GM21515 (cell line): ENCODE data around the gene METTL9.
"Not testable (repeated sequence)": the region's sequence is repeated elsewhere in the genome, so short reads cannot be mapped to it uniquely, and the experiment has no call there.

Experiments used
- ATAC-seq: cut with Tn5 transposase; IDR thresholded peaks from one replicate; pipeline ENCODE4 v1.9.1; 2021; ENCODE audit not compliant: unreplicated experiment

Gene METTL9

DNA sequence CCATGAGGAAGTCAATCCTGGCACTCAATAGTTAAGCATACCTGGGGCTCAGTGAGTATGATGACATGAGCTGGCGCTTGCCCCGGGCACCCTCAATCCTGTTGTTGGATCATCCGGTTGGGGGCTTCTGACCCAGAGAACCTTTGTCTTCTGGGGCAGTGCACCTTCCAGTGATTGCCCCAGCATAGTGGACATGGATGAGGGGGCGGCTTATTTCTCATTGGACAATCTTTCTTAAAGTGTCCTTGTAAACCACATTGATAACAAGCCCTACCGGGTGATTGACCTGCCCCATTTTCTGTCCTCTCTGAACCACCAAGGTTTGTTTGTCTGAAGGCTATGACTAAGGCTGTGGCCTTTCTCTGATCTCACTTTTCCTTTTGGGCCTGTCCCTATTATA lies 34.8 kb downstream of the METTL9 start:
- no peak for ATAC-seq

DNA sequence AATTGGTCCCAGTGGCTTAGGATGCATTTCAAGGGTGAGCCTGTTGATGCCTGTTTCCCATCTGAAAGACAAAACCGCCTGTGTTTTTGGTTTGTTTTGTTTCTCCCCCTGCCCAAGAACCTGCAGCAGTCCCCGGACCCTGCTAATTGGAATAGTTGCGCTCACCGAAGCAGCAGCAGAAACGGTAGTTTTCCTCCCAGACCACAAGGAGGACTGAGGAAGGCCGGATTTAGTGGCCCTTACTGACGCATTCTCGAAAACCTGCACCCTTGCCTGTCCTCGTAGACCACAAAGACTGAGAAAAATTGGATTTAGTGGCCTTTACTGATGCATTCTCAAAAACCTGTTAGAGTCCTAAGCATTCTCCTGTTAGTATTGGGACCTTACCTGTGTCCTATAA lies 36.3 kb downstream of the METTL9 start:
- not testable (repeated sequence) for ATAC-seq

- ATAC-seq: no peak
Measured at GRCh38 chr16:21637032-21637968, 37.9 kb downstream of the METTL9 start.

GRCh38 chr16:21638573-21638975 lies 39.2 kb downstream of the METTL9 start:
- no peak for ATAC-seq

DNA sequence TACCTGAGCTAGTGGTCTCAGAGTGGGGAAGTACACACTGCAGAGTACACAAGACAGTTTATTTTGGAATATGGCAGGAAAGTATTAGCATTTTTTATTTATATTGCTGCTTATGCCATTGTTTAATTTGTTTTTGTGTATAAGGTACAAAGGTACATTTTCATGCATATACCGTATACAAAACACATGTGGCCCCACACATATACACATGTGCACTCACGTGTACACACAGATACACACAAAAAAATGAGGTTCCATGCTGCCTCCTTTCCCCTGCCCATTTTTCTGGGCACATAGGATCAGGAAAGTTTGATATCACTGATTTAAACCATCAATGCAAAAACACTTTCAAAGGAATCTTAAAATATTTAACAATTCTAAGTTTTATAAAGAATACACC lies 40.1 kb downstream of the METTL9 start:
- no peak for ATAC-seq

DNA sequence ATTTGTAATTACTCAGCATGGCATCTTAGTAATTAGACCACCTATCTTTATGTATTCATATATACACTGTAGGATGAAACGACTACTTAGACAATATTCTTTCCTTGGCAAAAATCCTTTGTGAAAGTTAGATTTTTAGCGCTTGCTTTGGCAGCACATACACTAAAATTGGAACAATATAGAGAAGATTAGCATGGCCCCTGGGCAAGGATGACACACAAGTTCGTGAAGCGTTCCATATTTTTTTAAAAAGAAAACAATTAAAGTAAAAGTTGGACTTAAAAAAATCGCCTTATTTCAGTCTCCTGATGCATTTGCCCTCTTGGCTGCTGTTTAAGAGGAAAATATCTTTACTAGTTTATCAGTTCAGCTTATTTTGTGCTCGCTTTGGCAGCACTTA lies 42.5 kb downstream of the METTL9 start:
- ATAC-seq: no peak

DNA sequence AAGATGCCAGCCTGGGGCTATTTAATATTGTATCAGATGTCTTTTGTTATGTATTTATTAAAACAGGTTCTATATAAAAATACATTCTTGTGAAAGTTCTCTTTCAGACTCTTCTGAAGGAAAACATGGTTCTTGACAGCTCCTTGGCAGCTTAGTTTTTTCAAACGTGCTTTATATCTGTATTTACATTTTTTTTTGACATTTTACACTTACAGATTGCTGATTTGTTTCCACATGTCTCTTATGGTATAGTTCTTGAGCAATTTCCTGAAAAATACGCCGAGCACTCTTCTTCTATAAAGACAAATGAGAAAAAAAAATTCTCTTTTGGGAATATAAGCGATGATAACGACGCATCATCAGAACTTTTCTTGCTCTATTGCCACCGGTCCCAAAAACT lies 43.5 kb downstream of the METTL9 start:
- no peak for ATAC-seq

DNA sequence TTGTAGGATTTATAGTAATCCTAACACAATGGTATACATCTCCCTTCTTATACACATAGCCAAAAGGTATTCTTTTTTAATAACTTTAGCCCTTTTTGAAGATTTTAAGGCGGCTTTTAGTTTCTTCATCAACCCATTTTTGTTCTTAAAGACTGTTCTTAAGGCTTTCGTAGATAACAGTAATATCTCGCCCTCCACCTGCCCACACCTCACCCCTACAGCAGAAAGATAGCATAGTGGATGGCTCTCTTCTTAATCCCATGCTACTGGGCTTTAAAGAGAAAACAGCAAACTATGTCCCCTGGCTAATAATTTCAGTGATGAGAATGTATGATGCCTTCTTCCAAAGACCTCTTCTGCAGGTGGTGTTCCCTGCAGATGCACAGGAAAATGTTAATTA lies 44.4 kb downstream of the METTL9 start:
- no peak for ATAC-seq

DNA sequence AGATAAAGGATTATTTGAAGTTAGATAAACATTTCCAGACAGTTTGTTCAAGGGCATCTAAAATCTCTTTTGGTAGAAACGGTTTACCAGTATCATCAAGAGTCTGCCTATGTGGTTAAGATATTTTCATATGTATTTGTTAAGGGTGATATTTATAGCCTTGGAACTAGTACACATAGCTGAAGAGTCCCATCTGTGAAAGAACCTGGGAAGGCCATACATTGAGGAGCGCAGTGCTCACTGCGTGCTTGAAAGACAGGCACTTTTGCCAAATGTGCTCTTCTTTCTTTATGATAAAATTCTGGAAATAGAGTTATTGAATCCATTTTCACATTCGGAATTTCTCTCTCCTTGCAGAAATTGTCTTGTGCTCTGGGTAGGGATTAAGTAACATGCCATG lies 45.3 kb downstream of the METTL9 start:
- ATAC-seq: no peak

GRCh38 chr16:21645261-21645721 lies 45.9 kb downstream of the METTL9 start:
- ATAC-seq: no peak

DNA sequence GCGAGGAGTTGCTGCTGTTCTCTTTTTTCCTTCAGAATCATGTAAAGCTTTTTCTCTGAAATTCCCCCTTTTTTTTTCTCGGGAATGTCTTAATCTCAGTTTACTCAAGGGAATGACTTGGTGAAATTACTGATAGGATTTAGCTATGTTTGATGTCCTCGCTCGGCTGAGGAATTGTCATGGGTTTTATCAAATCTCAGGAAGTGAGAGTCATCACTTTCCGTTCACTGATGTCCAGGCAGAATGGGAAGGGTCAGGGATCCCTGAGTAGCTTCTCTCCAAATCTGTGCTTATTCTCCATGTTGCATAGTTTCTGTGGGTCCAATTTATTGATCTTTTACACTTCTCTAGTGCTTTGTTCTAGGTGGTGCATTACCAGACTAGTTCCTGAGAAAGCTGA lies 46.7 kb downstream of the METTL9 start:
- no peak for ATAC-seq

- ATAC-seq: peak; percentile 84
Measured at GRCh38 chr16:21646721-21647561, 47.6 kb downstream of the METTL9 start.

DNA sequence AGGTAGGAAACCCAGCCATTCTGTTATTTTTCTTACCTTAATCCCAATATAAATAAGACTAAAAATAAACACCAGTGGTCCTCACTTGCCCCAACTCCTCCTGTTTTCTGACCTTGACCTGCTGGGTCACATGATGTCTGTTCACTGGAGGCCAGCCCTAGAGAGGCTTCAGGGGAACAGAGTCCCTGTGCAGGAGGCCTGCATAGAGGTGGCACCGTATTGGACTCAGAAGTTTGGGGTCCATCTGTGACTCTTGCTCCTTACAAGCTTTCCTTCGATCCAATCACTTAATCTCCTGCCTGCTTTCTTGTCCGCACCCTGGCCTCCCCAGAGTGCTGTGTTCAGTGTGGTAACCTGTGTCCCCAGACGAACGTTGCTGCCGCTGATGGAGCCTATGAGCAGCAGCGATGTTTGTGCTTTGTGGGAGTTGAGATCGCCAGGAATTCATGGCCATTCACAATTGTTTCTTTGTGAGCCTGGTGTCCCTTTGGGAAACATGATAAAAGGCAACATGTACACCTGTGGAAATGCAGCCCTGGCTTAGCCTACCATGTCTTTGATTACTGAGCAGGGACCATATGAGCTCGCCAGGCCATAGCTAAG lies 48.3 kb downstream of the METTL9 start:
- peak; percentile 9 for ATAC-seq

- ATAC-seq: not testable (repeated sequence)
Measured at GRCh38 chr16:21649826-21650406, 50.5 kb downstream of the METTL9 start.

- no peak for ATAC-seq
Measured at GRCh38 chr16:21650521-21650920, 51.1 kb downstream of the METTL9 start.

DNA sequence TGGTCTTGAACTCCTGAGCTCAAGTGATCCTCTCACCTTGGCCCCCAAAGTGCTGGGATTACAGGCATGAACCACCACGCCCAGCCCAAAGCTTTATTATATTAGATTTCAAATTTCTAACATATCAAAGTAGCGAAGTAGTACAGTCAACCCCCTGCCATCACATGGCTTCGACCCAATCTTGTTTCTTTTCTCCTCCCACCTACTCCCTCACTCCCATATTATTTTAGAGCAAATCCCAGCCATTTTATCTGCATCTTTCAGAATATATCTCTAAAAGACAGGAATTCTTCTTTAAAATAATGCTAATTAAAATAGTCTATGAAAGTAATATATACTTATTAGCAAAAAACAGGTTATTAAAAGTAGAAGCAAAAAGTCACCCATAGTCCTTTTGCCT lies 52.1 kb downstream of the METTL9 start:
- ATAC-seq: no peak

DNA sequence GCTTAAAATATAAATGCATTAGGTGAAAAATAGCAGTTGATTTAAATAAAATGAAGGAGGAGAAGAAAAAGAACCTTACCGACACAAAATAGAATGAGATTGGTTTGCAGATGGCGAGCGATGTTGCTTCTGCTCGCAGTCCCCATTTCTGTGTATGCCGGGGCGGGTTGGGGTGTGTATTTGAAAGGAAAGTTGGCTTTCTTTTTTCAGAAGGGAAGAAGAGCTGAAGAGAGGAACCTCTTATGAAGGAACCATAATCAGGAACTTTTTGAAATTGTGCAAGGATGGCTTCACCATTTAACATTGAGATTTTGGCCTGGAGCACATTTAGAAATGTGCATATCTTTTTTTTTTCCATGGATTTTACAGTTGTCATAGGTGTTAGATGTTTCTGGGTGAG lies 53.1 kb downstream of the METTL9 start, which contains the start of gene IGSF6:
Gene IGSF6, minus strand, starts transcription at position 156 of the 400 bp plus-strand sequence. Its CDS starts 10 bp downstream, at position 146.
- ATAC-seq: no peak

DNA sequence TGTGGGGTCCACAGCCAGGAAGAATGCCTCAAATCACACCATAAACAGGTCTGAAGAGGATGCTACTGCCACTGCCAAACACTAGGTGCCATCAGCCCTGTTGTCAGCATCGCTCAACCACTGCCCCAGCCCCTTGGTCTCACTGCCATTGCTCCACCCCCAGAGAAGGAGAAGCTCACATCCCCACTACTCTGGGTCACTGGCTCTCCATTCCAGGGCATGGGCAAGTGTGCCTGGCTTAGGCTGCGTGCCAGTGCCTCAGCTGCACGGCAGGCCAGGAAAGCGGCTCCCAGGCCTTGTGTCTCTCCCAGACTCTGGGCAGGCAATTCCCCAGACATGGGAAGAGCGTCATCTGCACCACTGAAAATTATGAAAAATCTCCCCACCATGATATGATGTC lies 54.2 kb downstream of the METTL9 start:
- no peak for ATAC-seq

GRCh38 chr16:21654466-21654865 lies 55.1 kb downstream of the METTL9 start:
- ATAC-seq: no peak

- ATAC-seq: no peak
Measured at GRCh38 chr16:21654881-21655280, 55.5 kb downstream of the METTL9 start.
